Muscle layer of colon (tissue), 2 donors: ENCODE measurements around the gene PCK2.

ENCODE experiments used
- H3K27ac ChIP-seq: one replicate; pipeline ENCODE4 v1.7.0; 2013; ENCODE audit warnings: low read depth, mild to moderate bottlenecking, low read length, moderate library complexity
- H3K27me3 ChIP-seq, 2 donors: one replicate each; pipeline ENCODE4 v1.7.0; 2013; ENCODE audit warnings: low read length in 2 of 2, mild to moderate bottlenecking in 2 of 2; ENCODE audit not compliant: insufficient read depth in 2 of 2, control insufficient read depth in 1 of 2
- H3K36me3 ChIP-seq: one replicate; pipeline ENCODE4 v1.7.0; 2013; ENCODE audit warnings: mild to moderate bottlenecking, low read length; ENCODE audit not compliant: insufficient read depth
- H3K4me1 ChIP-seq: one replicate; pipeline ENCODE4 v1.7.0; 2013; ENCODE audit warnings: mild to moderate bottlenecking, low read length; ENCODE audit not compliant: insufficient read depth
- H3K4me3 ChIP-seq, 2 donors: one replicate each; pipeline ENCODE4 v1.7.0; 2013; ENCODE audit warnings: low read length in 2 of 2, low read depth in 1 of 2, mild to moderate bottlenecking in 1 of 2, moderate library complexity in 1 of 2
- H3K9ac ChIP-seq: one replicate; pipeline ENCODE4 v1.7.0; 2013; ENCODE audit warnings: low read length
- H3K9me3 ChIP-seq: one replicate; pipeline ENCODE4 v1.7.0; 2013; ENCODE audit warnings: mild to moderate bottlenecking, low read length
- donor health status: abdominal sarcoma.
- donor health status: Adenocarcinoma of cecum.

PCK2 gene

GRCh38 chr14:24092505-24093206, 1.5 kb upstream of the PCK2 start:
- Histone ChIP-seq H3K36me3 (no peaks in the 10 kb centered on the region), H3K4me3 (no peak overlapping the region), H3K9ac (no peak overlapping the region), H3K27me3 (no peaks in the 10 kb centered on the region), H3K27ac (no peak overlapping the region), H3K4me1 (peaks cover 20% of the 10 kb centered on the region), H3K9me3 (no peaks in the 10 kb centered on the region)

GRCh38 chr14:24093207-24093900, 757 bp upstream of the PCK2 start:
- peak overlapping the region; percentile 57 to 66 for H3K4me3 ChIP-seq
- H3K9me3 ChIP-seq: no peaks in the 10 kb centered on the region
- peaks cover 1% of the 10 kb centered on the region for H3K36me3 ChIP-seq
- H3K4me1 ChIP-seq: peaks cover 20% of the 10 kb centered on the region
- H3K9ac ChIP-seq: no peak overlapping the region
- no peaks in the 10 kb centered on the region for H3K27me3 ChIP-seq
- H3K27ac ChIP-seq: peak overlapping the region; percentile 47

GRCh38 chr14:24094841-24095270, 745 bp downstream of the PCK2 start:
- Histone ChIP-seq H3K9ac (peak overlapping the region; percentile 74), H3K4me1 (peaks cover 20% of the 10 kb centered on the region)

GRCh38 chr14:24095271-24096068, 1.4 kb downstream of the PCK2 start:
- H3K4me1 ChIP-seq: peaks cover 20% of the 10 kb centered on the region
- peak overlapping the region; percentile 57 to 66 for H3K4me3 ChIP-seq
- H3K27ac ChIP-seq: peak overlapping the region; percentile 70
- no peaks in the 10 kb centered on the region for H3K9me3 ChIP-seq
- H3K36me3 ChIP-seq: peaks cover 7% of the 10 kb centered on the region
- H3K27me3 ChIP-seq: no peaks in the 10 kb centered on the region
- peak overlapping the region; percentile 74 for H3K9ac ChIP-seq

More at GRCh38 chr14:24094841-24095270, 745 bp downstream of the PCK2 start:
- H3K4me3 ChIP-seq: peak overlapping the region; percentile 57 to 66
- no peaks in the 10 kb centered on the region for H3K27me3 ChIP-seq
- H3K36me3 ChIP-seq: peaks cover 7% of the 10 kb centered on the region
- H3K9me3 ChIP-seq: no peaks in the 10 kb centered on the region
- H3K27ac ChIP-seq: peak overlapping the region; percentile 70

GRCh38 chr14:24096545-24097181, 2.6 kb downstream of the PCK2 start:
- no peak overlapping the region for H3K9ac ChIP-seq
- no peak overlapping the region for H3K4me3 ChIP-seq
- H3K27ac ChIP-seq: no peak overlapping the region
- H3K27me3 ChIP-seq: no peaks in the 10 kb centered on the region
- peaks cover 20% of the 10 kb centered on the region for H3K4me1 ChIP-seq
- H3K36me3 ChIP-seq: peaks cover 7% of the 10 kb centered on the region
- no peaks in the 10 kb centered on the region for H3K9me3 ChIP-seq

- Histone ChIP-seq H3K36me3 (peaks cover 7% of the 10 kb centered on the region), H3K27me3 (no peaks in the 10 kb centered on the region), H3K27ac (no peak overlapping the region), H3K9ac (no peak overlapping the region), H3K9me3 (no peaks in the 10 kb centered on the region), H3K4me3 (no peak overlapping the region), H3K4me1 (peaks cover 18% of the 10 kb centered on the region)
Observed at GRCh38 chr14:24098229-24098926, 4.3 kb downstream of the PCK2 start.

- Histone ChIP-seq H3K27me3 (no peaks in the 10 kb centered on the region), H3K36me3 (peaks cover 7% of the 10 kb centered on the region), H3K4me1 (peaks cover 13% of the 10 kb centered on the region), H3K9me3 (no peaks in the 10 kb centered on the region), H3K27ac (no peak overlapping the region), H3K9ac (no peak overlapping the region), H3K4me3 (no peak overlapping the region)
Observed at GRCh38 chr14:24098927-24099813, 5.1 kb downstream of the PCK2 start.

- H3K4me3 ChIP-seq: no peak overlapping the region
- peaks cover 5% of the 10 kb centered on the region for H3K4me1 ChIP-seq
- H3K36me3 ChIP-seq: peaks cover 7% of the 10 kb centered on the region
- no peak overlapping the region for H3K27ac ChIP-seq
- no peaks in the 10 kb centered on the region for H3K27me3 ChIP-seq
- H3K9me3 ChIP-seq: no peaks in the 10 kb centered on the region
- H3K9ac ChIP-seq: no peak overlapping the region
Observed at GRCh38 chr14:24100197-24100981, 6.3 kb downstream of the PCK2 start.

- Histone ChIP-seq H3K27me3 (no peaks in the 10 kb centered on the region), H3K27ac (no peak overlapping the region), H3K9ac (no peak overlapping the region), H3K4me3 (no peak overlapping the region), H3K9me3 (no peaks in the 10 kb centered on the region), H3K36me3 (peaks cover 7% of the 10 kb centered on the region), H3K4me1 (no peaks in the 10 kb centered on the region)
Observed at GRCh38 chr14:24100982-24101494, 6.9 kb downstream of the PCK2 start.
